Vagina (tissue), 2 donors: ENCODE measurements around the gene RPS3A.

ENCODE experiments used
- POLR2A ChIP-seq, 2 donors: fragments of 450-650 bp; IDR thresholded peaks; one replicate each; pipeline ENCODE4 v1.6.1; 2017; ENCODE audit warnings: antibody characterized with exemption in 2 of 2, mild to moderate bottlenecking in 2 of 2, moderate library complexity in 2 of 2
- POLR2AphosphoS5 ChIP-seq, 2 donors: sonication (generic); formaldehyde crosslinking; IDR thresholded peaks; one replicate each; pipeline ENCODE4 v1.9.0; 2017; ENCODE audit warnings: antibody characterized with exemption in 2 of 2, mild to moderate bottlenecking in 2 of 2, low read depth in 1 of 2; ENCODE audit not compliant: insufficient read depth in 1 of 2
- TF ChIP-seq, protein P1 (sequence below), 3 experiments: fragments of 450-650 bp in 2 of 3; fragments of 200-600 bp in 1 of 3; sonication (generic) in 1 of 3; IDR thresholded peaks; one replicate each; pipeline ENCODE4 v1.5.1; 2017 to 2019; ENCODE audit warnings: antibody characterized with exemption in 3 of 3, mild to moderate bottlenecking in 2 of 3, moderate library complexity in 2 of 3

GRCh38 chr4:151105454-151106032 lies 6.1 kb downstream of the RPS3A start:
- TF ChIP-seq, protein P1, sequence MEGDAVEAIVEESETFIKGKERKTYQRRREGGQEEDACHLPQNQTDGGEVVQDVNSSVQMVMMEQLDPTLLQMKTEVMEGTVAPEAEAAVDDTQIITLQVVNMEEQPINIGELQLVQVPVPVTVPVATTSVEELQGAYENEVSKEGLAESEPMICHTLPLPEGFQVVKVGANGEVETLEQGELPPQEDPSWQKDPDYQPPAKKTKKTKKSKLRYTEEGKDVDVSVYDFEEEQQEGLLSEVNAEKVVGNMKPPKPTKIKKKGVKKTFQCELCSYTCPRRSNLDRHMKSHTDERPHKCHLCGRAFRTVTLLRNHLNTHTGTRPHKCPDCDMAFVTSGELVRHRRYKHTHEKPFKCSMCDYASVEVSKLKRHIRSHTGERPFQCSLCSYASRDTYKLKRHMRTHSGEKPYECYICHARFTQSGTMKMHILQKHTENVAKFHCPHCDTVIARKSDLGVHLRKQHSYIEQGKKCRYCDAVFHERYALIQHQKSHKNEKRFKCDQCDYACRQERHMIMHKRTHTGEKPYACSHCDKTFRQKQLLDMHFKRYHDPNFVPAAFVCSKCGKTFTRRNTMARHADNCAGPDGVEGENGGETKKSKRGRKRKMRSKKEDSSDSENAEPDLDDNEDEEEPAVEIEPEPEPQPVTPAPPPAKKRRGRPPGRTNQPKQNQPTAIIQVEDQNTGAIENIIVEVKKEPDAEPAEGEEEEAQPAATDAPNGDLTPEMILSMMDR (IDR thresholded peaks at IDR 0.05), result no peak
- TF ChIP-seq POLR2A (IDR thresholded peaks at IDR 0.05) (no peak), POLR2AphosphoS5 (IDR thresholded peaks at IDR 0.05; ENCODE audit: insufficient read depth in 1 of 2, low read depth in 1 of 2) (no peak)
